NCI-H2107 treated with DMSO at 0.1 percent for 48 hours (cell line): ENCODE data around the gene SMIM22.
A peak's percentile ranks its signal among the peaks of the same experiment; 100 is the strongest.

Experiments
- DNase-seq: peaks from one replicate; lab custom pipeline; 2025; ENCODE audit not compliant: unreplicated experiment; lab: John Stamatoyannopoulos, UW

The SMIM22 gene

GRCh38 chr16:4795828-4796572 lies 831 bp downstream of the SMIM22 start:
- no peak for DNase-seq

GRCh38 chr16:4796982-4797804 lies 2.0 kb downstream of the SMIM22 start:
- no peak for DNase-seq

DNA sequence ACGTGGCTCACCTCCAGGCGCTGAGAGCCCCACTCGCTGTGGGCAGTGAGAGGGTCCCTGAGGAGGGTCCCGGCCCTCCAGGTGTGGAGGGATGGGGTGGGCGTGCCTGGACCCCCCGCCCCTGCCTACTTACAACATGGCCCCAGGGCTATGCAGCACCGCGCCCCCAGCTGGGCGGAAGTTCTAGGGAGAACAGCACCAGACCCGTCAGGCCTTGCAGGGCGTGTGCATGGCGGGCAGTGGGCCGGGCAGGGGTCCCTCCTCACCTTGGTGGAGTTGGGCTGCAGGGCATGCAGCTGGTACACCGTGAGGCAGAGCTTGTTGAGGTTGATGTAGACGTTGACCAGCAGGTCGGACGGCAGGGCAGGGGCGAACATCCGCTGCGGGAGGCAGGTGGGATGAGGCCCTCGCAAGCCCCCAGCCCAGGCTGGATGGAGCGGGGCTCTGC lies 2.7 kb downstream of the SMIM22 start:
- DNase-seq, result no peak

GRCh38 chr16:4798456-4798855 lies 3.3 kb downstream of the SMIM22 start:
- DNase-seq, result no peak

DNA sequence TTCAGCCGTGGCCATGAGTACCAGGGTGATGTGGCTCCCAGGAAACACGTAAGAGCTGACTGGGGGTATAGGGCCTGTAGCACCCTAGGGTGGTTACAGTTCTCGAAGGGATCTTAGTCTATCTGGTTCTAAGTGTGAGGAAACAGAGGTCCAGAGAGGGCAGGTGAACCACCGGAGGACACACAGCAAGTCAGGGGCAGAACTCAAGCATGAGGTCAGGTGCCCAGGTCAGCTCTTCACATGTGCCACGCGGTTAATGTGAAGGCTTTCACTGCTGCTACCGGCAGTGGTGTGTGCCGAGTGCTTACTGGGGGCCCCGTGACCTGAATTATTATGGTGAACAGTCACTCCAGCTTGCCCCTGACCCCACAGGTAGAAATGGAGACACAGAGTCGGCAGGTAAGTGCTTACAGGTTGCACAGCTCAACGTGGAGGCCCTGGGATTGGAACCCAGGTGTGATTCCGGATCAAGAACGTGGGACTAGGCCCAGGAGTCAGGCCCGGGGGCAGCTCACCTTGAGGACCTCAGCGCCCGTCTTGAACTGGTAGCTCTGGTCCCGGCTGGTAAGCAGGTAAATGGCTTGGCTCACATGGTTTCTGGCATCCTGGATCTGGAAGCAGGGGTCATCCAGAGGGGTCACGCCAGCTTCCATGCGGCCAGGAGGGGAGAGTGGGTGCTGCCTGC lies 4.1 kb downstream of the SMIM22 start:
- no peak for DNase-seq

- DNase-seq, result peak; percentile 47
These were observed 5.3 kb downstream of the SMIM22 start for GRCh38 chr16:4800290-4801041.

DNA sequence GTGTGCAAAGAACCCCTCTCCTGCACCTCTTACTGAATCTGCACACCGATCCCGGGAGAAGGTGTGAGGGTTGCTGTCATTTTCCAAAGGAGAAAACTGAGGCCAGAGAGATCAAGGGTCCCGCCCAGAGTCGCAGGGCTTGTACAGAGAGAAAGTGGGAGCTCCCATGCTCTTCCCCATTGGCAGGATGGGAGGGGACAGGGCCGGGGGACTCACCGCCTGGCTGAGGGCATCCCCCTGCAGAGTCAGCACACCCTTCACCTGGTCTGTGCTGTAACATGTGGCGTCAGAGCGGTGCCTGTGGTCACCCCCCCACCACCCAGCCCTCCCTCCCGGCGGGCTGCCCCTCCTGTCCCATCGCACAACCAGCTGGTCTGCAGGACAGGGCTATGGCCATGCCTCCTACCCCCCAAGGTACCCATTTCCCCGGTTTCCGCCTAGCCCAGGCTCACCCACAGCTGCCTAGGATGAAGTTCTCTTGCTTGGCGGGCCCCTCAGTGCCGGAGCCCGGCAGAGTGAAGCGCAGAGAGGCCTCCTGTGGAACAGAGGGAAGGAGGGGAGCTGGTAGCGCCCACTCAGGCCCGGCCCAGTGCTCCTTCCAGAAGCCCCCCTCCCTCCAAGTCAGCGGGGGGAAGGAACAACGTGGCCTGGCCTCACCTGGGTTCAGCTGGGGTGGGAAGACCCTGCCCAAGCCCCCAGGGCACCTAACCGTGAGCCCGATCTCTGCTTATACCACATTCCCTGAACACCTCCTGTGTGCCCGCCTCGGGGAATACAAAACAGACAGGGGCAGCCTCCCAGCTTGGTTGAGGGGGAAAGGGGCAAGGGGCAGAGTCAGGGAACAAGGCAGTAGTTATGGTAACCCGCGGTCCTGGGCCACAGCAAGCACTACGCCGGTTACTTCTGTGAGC lies 6.1 kb downstream of the SMIM22 start:
- DNase-seq, result no peak

DNA sequence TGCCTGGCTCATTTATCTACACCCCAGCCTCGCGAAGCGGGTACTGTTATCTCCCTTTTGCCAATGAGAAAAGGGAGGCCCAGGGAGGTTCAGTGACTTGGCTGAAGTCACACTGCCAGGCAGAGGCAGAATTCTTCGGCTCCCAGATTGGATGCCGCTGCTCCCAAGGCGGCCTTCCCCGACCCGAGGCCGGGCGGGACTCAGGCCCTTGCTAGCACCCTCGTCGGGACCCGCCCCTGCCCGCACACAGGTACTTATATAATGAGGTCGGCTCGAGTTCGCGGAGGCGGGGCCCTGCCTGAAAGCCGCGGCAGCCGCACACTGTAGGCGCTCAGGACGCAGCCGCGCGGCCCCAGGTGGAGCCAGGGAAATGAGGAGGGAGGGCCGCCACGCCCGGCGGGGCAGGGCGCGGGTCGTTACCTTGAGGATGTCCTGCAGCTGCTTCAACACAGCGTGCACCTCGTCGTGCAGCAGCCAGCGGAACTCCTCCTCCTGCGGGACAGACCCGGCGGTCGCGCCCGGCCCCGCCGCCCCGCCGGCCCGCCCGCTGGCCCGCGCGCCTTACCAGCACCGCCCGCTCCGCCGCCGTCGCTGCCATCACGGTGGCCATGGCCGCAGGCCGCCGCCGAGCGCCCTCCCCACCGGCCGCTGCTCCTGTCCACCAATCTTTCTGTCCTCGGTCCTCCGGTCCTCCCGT lies 6.9 kb downstream of the SMIM22 start, which contains the start of gene ROGDI:
ROGDI (minus strand) TSS at position 672 of the 697 bp plus-strand sequence; CDS start at position 610, 62 bp downstream.
- peak; percentile 76 for DNase-seq

- DNase-seq, result peak; percentile 49
These were observed 7.6 kb downstream of the SMIM22 start for GRCh38 chr16:4802659-4803287.

DNA sequence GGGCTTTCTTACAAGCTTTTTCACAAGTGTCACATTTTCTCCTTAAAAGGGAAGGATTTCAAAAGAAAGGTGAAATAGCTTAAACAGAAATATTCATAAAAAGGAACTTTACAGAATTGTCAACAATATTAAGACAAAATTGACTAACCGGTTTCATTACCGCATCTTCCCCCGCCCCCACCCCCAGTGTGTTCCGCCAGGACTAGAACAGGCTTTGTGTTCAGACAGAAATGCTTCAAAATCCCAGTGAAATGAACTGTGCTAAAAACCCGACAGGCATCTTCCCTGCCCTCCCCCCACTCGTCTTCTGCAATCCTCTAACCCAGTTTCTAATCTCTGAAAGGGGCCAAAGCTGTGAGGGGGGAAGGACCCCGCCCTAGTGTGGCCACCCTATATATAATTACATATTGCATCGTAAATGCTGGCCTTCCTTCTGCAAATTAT lies 8.3 kb downstream of the SMIM22 start:
- no peak for DNase-seq

- DNase-seq, result no peak
These were observed 9.0 kb downstream of the SMIM22 start for GRCh38 chr16:4803898-4804762.

- no peak for DNase-seq
These were observed 10.1 kb downstream of the SMIM22 start for GRCh38 chr16:4805231-4805630.

DNA sequence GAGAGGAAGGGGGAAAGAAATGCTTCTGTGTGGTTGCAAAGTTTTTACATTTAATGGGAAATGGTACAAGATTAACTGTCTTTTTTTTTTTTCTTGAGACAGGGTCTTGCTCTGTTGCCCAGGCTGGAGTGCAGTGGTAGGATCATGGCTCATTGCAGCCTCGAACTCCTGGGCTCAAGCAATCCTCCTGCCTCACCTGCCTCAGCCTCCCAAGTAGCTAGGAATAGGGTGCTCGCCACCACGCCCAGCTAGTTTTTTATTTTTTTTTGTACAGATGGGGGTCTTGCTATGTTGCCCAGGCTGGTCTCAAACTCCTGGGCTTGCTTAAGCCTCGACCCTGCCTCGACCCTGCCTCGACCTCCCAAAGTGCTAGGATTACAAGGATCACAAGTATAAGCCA lies 11.1 kb downstream of the SMIM22 start:
- no peak for DNase-seq

DNA sequence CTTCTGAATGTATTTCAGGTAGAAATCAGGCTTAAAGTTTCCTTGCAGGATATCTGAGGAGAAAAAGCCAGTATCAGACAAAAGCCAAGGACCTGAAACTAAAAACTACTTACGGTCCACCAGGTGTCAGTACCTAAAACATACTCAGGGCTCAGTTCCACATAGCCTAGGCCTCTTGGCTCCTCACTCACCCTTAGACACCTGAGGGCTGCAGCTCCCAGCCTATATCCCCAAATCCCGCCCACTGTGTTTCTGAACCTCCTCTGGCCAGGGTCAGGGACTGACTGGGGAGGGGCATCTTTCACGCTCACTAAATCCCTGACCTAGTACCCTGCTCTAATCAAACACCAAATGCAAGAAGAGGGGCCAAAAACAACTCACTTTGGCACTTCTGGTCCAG lies 16.1 kb downstream of the SMIM22 start:
- no peak for DNase-seq

DNA sequence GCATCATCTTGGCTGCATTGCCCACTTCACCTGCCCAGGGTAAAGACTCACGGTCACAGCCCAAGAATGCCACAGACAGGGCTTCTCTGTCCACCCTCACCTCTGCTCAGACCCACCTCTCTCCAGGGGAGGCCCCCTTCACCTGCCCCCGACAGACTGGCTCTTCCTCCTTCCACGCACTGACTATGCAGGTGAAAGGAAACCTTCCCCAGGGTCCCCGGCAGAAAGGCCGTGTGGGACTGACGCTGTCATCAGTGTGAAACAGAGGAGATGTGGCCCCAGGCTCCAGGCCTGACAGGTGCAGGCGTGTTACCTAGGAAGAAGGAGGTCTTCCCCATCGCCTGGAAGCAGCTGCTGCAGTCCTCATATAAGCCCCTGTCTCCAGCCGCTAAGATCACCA lies 16.6 kb downstream of the SMIM22 start:
- DNase-seq, result no peak

DNA sequence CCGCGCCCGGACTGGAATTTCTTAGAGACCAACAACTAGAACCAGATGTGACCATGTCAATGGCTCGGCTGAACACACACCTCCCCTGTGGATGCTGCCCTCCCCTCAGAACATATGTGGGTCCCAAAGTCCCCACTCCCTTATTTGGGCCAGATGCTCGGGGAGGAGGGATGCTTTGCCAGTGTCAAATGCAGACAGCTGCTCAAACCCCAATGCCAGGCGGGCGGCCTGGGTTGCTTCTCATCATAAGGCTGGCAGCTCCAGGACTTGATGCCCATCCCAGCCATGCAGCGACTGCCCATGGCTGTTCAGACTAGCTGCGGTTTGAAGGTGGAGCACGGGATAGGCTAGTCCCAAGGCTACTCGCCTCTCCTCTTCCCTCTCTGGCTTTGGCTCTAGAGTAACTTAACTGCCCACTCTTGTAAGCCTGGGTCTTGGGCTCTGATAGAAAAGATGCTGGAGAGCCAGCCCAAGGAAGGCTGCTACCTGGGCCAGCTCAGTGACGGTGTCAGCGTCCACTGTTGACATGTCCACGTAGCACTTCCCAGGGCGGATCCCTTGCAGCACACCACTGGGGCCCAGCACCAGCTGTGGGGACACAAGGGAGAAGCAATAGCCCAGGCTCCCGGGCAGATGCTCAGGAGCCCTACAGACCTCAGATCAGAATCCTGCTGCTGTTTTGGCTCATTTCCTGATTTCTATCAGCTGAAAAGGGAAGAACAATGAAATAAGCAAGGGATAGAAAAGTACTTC lies 18.3 kb downstream of the SMIM22 start:
- DNase-seq, result no peak

- no peak for DNase-seq
These were observed 18.9 kb downstream of the SMIM22 start for GRCh38 chr16:4814046-4814445.
